HG03135 (cell line): Measurements from ENCODE around the gene CCDC127.

Source experiments
- ATAC-seq: cut with Tn5 transposase; IDR thresholded peaks from one replicate; pipeline ENCODE4 v1.9.1; 2021; ENCODE audit warnings: mild to moderate bottlenecking, moderate library complexity; ENCODE audit not compliant: unreplicated experiment

Gene CCDC127

DNA sequence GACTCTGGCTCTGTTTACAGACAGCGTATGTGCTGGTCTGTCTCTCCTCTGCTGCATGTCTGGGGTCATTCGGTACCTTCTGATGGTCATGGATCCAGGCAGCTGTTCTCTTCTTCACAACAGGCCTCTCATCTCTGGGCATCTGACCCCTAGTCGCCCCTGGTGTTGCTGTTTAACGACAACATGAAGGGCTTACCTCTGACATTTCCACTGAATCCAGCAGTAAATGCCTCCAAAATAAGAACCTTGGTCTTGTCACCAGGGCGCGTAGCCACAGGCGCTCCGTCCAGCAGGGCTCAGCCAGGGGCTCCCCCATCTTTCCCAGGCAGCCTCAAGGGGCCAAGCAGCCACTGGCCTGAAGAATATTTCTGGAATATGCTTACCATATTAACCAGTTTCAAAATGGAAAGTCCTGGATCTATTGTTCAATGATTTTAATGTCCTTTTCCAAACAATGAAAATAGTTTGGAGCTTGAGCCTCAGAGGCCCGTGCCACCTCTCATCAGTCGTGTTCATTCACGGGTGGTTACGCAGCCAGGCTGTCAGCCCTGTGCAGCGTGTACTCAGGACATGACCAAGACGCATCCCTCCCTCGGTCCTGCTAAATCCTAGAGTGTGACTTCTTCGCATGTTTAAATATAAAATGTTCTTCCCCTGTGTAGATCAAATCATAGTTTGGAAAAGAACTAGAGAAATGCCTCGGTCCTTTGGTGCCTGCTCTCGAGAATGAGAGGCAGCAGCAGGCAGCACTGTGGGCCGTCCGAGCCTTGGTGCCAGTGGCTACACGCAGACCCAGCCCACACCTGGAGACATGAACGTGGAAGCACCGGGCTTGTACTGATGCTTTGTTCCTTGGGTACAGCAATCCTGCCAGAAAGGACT, 56.8 kb downstream of the CCDC127 start:
- no peak for ATAC-seq

DNA sequence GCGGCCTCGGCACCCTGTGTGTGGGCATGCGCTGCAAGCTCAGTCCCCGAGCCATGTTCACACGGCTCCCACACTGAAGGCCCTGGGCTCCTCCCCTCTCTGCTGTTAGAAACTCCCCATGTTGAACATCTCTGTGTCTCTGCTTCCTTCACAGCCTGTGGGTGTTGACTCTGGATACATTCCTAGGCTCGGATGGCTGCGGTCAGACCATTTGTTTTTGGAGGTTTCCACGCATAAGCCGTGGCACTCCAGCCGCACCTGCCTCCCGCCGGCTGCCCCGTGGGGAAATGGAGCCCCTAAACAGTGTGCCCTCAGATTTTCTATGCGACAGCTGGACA, 57.8 kb downstream of the CCDC127 start:
- no peak for ATAC-seq

DNA sequence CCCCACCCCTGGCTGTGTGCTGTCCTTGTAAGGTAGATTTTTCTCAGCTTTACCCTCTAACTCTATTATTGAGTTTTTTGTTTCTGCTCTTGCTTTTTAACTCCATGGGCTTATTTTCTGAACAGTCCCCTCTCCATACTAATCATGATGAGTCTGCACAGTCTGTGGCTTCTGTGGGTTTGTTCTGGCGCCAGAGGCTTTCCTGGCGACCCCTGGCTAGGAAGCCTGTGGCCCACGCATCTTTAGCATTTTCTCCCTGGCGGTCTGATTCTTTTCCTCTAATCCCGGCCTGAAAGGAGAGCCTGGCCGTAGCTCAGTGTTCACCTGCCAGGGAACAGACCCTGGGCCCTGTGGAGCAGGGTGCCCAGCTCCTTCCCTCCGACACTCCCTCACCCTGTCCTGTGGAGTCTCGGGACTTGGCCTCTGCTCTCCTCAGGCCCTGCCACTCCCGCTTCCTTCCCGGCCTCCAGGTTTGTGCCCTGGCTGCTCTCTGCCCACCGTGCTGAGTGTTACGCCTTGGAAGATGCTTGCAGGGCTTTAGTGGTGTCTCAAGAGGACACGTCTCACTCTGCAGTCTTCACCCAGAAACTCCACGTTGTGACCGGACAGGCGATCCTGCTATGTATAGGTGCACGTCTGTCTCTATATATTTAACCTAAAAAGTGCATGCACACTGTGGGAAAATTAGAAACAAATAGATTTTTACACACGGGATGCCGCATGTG, 58.3 kb downstream of the CCDC127 start:
- no peak for ATAC-seq

DNA sequence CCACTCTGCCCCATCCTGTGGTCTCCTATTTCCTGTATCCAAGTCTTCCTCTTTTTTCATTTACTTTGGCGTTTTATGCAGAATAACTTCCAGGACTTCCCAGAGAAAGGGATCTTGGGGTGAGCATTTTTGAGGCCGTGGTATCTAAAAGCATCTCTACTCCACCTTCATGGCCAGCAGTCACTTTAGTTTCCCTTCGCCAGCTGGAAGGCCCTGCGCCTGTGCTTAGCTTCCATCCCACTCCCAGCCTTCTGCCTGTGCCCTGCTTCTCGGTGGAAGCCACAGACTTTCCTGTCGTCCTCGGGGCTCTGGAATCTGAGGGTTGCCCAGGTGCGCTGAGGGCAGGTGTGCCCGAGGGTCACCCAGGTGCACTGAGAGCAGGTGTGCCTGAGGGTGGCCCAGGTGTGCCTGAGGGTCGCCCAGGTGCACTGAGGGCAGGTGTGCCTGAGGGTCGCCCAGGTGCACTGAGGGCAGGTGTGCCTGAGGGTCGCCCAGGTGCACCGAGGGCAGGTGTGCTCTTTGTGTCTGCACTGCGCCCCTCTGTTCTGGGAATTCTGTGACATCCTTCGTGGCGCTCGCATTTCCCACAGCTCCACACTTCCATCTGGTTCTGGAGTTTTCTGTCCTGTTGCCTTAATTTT, 59.0 kb downstream of the CCDC127 start:
- no peak for ATAC-seq

DNA sequence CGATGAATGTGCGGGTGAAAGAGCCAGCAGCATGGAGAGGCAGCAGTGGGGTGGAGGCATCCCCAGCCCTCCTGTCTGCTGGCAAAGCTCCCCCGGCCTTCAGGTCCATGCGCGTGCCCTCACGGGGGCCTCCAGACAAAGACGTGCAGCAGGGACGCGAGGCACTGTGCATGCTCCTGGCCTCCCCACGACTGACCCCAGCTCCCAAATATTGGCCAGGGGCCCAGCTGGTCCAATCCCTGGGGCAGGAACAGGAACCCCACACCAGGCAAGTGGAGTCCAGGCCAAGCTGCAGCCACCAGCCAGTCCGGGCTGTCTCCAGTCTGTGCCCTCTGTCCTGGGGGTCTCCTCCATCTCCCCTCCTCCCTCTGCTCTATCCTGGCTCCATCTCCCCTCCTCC, 60.2 kb downstream of the CCDC127 start:
- ATAC-seq, result no peak

DNA sequence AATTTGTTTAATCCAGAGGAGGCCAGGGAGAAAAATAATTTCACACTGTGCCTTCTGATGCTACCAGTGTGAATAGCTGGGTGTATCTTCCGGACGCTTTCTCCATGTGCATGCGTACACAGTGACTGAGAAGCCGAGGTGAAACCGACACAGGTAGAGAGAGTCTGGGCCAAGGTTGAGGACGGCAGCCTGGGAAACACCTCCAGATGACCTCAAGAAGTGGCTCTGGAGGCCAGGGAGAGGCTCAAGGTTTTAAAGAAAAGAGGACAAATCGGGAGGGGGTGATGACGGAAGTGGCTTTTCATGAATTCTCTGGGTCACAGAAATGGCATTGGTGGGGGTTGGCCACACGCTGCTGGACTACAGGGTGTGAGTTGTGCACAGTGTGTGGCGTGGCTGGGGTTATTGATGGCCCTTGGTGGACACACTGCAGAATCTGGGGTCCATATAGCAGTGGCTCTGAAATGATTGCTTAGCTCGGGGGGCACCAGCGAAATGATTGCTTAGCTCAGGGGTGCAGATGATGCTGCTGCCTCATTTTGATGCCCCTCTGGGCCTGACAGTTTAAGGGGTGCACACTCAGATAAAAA, 60.7 kb downstream of the CCDC127 start:
- no peak for ATAC-seq

DNA sequence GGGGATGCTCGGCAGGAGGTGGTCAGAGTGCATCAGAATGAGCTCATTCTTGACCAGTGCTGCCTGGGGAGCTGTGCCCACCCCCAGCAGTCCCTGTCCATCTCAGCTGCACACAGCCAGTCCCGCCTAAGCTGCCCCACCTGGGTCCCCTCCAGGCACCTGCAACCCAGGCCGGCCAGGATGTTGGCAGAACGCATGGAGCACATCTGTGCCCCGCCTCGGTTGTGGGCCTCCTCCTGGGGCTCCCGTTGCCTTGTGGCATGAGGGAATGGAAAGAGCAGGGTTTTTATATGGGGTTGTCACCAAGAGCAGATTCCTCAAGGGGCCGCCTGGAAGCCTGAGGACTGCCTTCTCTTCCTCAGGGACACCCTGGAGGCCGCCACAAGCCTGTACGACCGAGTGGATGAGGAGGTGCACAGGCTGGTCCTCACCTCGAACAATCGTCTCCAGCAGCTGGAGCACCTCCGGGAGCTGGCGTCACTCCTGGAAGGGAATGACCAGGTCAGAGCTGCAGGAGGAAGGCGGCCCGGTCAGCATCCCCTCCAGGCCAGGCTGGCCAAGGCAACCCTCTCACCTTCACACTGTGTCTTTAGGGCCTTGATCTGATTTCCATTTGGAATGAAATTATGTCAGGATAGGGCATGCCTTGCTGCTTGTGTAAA, 61.4 kb downstream of the CCDC127 start:
- ATAC-seq, result no peak

DNA sequence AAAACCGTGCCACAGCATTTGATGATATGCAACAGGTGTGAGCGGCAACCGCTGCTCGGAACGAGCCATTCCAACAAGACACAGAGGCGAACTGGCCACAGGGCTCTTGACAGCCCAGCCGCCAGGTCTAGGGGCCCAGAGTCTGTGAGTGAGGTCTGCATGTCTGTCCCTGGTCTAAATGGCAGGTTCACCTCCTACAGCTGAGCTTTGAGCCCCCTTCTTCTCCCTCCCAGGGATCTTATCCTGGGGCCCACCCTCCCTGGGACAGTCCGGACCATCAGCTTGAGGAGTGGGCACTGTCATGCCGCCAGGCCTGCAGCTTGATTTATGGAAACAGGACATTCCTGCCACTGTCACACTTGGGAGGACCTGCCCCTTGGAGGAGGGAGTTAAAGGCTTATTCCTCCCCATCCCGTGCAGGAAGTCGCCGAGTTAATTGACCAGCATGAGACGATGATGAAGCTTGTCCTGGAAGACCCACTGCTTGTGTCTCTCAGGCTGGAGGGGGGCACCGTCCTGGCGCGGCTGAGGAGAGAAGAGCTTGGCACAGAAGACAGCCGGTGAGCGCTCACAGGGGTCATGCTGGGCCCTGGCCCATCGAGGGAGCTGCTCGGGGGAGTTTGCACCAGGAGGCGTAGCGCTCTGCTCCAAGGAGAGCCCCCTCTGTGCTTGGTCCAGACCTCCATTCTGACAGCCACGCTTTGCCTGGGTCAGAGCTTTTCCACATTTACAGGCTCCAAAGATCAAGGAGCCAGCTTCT, 62.1 kb downstream of the CCDC127 start:
- no peak for ATAC-seq

DNA sequence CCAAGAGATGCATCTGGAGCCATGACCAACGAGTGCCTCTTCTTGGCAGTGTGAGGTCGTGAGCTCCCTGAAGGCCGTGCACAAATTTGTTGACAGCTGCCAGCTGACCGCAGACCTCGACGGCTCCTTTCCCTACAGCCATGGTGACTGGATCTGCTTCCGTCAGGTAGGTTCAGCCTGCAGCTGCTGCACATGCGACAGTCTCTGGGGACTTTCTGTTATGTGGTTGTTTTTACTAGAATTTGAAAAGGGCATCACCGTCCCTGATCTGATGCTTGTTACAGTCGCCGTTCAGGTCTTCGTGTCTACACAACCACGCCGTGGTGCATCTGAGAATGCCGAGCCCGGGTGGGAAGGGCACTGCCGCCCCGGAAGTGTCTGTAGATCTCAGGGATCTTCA, 63.1 kb downstream of the CCDC127 start:
- ATAC-seq, result no peak

DNA sequence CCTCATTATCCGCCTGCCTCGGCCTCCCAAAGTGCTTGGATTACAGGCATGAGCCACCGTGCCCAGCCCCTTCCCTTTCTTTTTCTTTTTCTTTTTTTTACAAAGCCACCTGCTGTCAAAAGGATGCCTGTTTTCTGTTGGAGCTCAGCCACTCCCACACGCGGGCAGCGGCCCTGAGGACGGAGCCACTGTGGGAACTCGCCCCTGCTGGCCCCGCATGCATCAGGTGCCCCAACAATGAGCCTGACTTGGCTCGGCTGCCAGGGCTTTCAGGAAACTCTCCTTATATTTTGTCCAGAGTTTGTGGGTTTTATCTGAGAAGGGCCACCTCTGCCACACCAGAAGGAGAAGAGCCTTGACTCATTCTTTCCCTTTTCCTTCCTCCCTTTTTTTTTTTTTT, 63.7 kb downstream of the CCDC127 start:
- no peak for ATAC-seq

DNA sequence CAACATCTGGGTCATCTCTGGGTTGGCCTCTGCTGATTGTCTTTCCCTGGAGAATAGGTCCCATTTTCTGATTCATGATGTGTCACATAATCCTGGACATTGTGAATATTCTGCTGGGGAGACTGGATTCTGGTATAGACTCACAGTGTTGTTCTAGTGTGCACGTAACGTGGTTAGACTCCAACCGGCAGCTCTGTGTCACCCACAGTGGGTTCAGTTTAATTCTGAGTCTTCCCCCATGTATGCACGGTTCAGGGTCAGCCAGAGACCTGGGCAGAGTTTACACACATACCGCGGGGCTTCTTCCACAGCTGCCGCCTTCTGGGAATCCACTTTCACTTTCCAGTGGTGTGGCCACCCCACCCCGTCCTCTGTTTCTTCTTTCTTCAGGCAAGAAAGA, 64.7 kb downstream of the CCDC127 start:
- ATAC-seq, result no peak

DNA sequence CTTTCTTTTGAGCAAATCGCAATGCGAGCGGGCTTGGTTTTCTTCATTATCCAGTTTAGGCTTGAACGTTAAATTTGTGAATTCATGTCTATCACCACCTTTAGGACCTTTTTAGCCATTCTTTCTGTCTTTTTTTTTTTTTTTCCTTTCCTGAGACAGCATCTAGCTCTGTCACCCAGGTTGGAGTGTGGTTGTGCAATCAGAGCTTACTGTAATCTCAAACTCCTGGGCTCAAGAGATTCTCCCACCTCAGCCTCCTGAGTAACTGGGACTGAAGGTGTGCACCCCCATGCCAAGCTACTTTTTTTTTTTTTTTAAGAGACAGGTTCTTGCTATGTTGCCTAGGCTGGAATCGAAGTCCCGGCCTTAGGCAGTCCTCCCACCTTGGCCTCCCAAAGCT, 65.9 kb downstream of the CCDC127 start:
- ATAC-seq, result no peak

DNA sequence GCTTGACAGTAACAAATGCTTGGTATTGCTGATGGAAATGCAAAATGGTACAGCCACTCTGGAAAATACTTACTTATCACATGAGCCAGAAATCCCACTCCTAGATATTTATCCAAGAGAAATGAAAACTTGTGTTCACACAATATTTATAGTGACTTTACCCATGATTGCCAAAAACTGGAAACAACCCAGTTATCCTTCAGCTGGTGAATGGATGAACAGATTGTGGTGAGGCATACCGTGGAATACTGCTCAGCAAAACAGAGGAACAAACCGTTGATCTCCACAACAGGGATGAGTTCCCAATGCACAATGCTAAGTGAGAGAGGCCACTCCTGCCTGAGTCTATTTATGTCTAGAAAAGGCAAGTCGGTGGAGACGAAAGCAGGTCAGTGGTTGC, 67.2 kb downstream of the CCDC127 start:
- ATAC-seq, result no peak

DNA sequence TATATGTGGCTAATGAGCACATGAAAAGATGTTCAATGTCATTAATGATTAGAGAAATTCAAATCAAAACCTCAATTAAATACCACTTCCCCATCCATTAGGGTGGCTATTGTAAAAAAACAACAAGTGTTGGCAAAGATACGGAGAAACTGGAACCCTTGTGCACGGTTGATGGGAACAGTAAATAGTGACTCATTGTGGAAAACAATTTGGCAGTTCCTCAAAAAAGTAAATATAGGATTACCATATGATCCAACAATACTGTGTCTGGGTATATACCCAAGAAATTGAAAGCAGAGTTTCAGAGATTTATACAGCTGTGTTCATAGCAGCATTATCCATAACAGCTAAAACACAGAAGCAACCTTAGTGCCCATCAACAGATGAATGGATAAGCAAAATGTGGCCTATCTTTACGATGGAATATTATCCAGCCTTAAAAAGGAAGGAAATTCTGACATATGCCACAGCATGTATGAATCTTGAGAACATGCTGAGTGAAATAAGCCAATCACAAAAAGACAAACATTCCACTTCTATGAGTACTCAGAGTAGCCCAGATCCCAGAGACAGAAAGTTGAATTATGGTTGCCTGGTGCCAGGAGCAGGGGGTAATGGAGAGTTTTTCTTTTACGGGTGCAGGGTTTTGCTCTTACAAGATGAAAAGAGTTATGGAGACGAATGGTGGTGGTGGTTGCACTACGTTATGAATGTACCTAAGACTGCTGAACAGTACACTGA, 68.0 kb downstream of the CCDC127 start:
- no peak for ATAC-seq

DNA sequence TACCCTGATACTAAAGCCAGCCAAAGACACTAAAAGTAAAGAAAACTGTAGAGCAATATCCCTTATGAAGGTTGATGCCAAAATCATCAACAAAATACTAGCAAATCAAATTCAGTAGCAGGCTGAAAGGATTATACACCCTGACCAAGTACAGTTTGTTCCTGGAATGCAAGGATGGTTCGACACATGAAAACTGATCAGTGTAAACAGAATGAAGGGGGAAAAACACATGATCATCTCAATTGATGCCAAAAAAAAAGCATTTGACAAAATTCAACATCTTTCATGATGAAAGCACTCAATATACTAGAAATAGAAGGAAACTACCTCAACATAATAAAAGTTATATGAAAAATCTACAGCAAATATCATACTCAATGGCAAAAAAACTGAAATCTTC, 70.2 kb downstream of the CCDC127 start:
- ATAC-seq, result no peak
